GM12892 (cell line): ENCODE data around the gene ARHGEF17.

ENCODE experiments used
- POLR2A ChIP-seq: IDR thresholded peaks from 2 replicates; pipeline ENCODE4 v1.6.1; 2011; ENCODE audit warnings: low read depth, low read length, control low read depth
- POLR2AphosphoS5 ChIP-seq: IDR thresholded peaks from 2 replicates; pipeline ENCODE4 v1.6.1; 2011; ENCODE audit warnings: low read depth, low read length, control low read depth

DNA sequence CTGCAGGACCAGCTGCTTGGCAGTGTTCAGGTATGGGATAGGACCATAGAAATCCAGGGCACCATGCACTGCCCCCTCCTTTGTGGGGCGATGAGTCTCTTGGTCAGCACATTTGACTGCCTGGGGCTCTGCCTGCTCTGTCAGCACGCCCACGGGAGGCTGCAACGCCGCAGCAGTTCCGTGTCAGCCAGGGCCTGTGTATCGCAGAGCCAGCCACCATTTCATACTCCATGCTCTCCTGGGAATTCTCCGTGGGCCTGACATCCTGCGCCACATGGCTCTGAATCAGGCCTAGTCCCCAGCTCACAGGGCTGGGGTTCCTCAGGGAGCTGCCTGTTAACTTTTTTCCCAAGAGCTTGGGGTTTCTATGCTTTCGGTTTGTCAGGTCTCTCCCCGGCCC, 51.3 kb downstream of the ARHGEF17 start:
- TF ChIP-seq POLR2A (no peak), POLR2AphosphoS5 (no peak)
